Lower leg skin (tissue), 3 donors: ENCODE results near the gene UBE2D1.

Experiments
- CTCF ChIP-seq, 3 donors: fragments of 450-650 bp; IDR thresholded peaks; one replicate each; pipeline ENCODE4 v1.5.1; 2016; ENCODE audit warnings: antibody characterized with exemption in 3 of 3, mild to moderate bottlenecking in 3 of 3, moderate library complexity in 2 of 3
- POLR2A ChIP-seq, 2 donors: fragments of 450-650 bp; IDR thresholded peaks; one replicate each; pipeline ENCODE4 v1.6.1; 2016 to 2017; ENCODE audit warnings: antibody characterized with exemption in 2 of 2, mild to moderate bottlenecking in 1 of 2, moderate library complexity in 1 of 2

- TF ChIP-seq CTCF (IDR thresholded peaks at IDR 0.05) (no peak), POLR2A (IDR thresholded peaks at IDR 0.05) (no peak)
Measured at GRCh38 chr10:58396057-58396456, 61.3 kb downstream of the UBE2D1 start.
